Measurements from ENCODE around the gene VEPH1.

VEPH1 gene

GRCh38 chr3:157406394-157406793 lies 96.8 kb downstream of the VEPH1 start:
- TF ChIP-seq, protein P1, sequence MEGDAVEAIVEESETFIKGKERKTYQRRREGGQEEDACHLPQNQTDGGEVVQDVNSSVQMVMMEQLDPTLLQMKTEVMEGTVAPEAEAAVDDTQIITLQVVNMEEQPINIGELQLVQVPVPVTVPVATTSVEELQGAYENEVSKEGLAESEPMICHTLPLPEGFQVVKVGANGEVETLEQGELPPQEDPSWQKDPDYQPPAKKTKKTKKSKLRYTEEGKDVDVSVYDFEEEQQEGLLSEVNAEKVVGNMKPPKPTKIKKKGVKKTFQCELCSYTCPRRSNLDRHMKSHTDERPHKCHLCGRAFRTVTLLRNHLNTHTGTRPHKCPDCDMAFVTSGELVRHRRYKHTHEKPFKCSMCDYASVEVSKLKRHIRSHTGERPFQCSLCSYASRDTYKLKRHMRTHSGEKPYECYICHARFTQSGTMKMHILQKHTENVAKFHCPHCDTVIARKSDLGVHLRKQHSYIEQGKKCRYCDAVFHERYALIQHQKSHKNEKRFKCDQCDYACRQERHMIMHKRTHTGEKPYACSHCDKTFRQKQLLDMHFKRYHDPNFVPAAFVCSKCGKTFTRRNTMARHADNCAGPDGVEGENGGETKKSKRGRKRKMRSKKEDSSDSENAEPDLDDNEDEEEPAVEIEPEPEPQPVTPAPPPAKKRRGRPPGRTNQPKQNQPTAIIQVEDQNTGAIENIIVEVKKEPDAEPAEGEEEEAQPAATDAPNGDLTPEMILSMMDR (IDR thresholded peaks at IDR 0.05; ENCODE audit: low read depth, low read length): no peak
- DNase-seq (ENCODE audit: low read depth in 2 of 2): no peak
- no peak overlapping the region for H3K4me3 ChIP-seq (replicated peaks in 1 of 2; ENCODE audit: low read depth in 2 of 2, low read length in 2 of 2)

DNA sequence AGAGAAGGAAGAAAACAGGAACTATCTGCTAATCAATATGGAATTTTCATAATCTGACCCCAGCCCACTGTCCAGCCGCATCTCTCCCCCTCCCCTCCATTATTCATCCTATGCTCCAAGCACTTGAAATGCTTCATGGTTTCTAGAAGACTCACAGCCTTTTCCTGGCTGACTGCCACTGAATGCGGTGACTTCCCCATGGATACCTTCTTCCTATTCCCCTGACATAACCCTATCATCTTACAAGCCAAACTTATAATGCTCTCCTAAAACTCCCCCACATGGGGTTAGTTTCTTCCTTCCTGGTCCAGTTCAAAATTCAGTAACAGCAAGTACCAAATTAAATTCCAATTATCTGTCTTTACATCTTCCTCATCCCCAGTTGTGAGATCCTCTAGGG lies 97.8 kb downstream of the VEPH1 start:
- no peak overlapping the region for H3K4me3 ChIP-seq (replicated peaks in 1 of 2; ENCODE audit: low read depth in 2 of 2, low read length in 2 of 2)
- DNase-seq (ENCODE audit: low read depth in 2 of 2): peak; percentile 51 to 77
- TF ChIP-seq, protein P1 (IDR thresholded peaks at IDR 0.05; ENCODE audit: low read depth, low read length): no peak

- TF ChIP-seq, protein P1 (IDR thresholded peaks at IDR 0.05; ENCODE audit: low read depth, low read length): no peak
- no peak overlapping the region for H3K4me3 ChIP-seq (replicated peaks in 1 of 2; ENCODE audit: low read depth in 2 of 2, low read length in 2 of 2)
- DNase-seq (ENCODE audit: low read depth in 2 of 2): no peak
These were observed 98.8 kb downstream of the VEPH1 start for GRCh38 chr3:157404381-157404780.

DNA sequence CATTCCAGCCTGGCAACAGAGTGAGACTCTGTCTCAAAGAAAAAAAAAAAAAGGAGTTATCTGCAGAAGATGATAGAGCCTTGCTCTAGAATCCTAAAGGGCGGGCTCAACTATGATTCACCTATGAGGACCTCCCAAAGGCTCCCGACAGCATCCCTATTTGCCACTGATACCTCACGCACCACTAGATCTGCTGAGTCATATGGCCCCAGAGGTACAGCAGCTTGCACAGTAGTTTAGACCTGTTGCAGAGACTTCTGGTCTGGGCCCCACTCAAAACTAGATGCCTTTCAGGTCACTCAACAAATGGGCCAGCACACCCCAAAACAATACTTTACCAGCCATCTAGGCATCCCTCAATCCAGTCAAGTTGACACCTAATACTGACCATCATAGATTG lies 104.6 kb downstream of the VEPH1 start:
- no peak overlapping the region for H3K4me3 ChIP-seq (replicated peaks in 1 of 2; ENCODE audit: low read depth in 2 of 2, low read length in 2 of 2)
- DNase-seq (ENCODE audit: low read depth in 2 of 2): no peak
- TF ChIP-seq, protein P1 (IDR thresholded peaks at IDR 0.05; ENCODE audit: low read depth, low read length): no peak

GRCh38 chr3:157394411-157394810 lies 108.8 kb downstream of the VEPH1 start:
- no peak for DNase-seq (ENCODE audit: low read depth in 2 of 2)
- TF ChIP-seq, protein P1 (IDR thresholded peaks at IDR 0.05; ENCODE audit: low read depth, low read length): no peak
- no peak overlapping the region for H3K4me3 ChIP-seq (replicated peaks in 1 of 2; ENCODE audit: low read depth in 2 of 2, low read length in 2 of 2)

- H3K4me3 ChIP-seq (replicated peaks in 1 of 2; ENCODE audit: low read depth in 2 of 2, low read length in 2 of 2): no peak overlapping the region
- peak in 1 of 2 donors; percentile 60 for DNase-seq (ENCODE audit: low read depth in 2 of 2)
- TF ChIP-seq, protein P1 (IDR thresholded peaks at IDR 0.05; ENCODE audit: low read depth, low read length): no peak
These were observed 110.1 kb downstream of the VEPH1 start for GRCh38 chr3:157393113-157393512.

DNA sequence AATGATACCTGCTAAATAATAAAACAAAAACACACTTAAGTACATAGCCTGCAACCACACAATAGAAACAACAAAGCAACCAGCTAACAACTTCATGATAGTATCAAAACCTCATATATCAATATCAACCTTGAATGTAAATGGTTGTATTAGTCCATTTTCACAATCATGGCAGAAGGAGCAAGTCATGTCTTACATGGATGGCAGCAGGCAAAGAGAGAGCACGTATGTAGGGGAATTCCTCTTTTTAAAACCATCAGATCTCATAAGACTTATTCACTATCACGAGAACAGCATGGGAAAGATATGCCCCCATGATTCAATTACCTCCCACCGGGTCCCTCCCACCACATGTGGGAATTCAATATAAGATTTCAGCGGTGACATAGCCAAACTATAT lies 111.1 kb downstream of the VEPH1 start:
- H3K4me3 ChIP-seq (replicated peaks in 1 of 2; ENCODE audit: low read depth in 2 of 2, low read length in 2 of 2): no peak overlapping the region
- TF ChIP-seq, protein P1 (IDR thresholded peaks at IDR 0.05; ENCODE audit: low read depth, low read length): no peak
- DNase-seq (ENCODE audit: low read depth in 2 of 2): no peak
